IMR-90 (cell line): ENCODE data around the gene RPAP2. TPM values are rescaled to one million over a fixed set of nuclear protein-coding genes. Genes with fewer than 3 reads are reported as not detected.

Source experiments
- ATAC-seq: fragments of 200-7000 bp; cut with Tn5 transposase; 2 replicates; pipeline ENCODE4 v1.9.1; 2020; ENCODE audit warnings: low read depth, mild to moderate bottlenecking, moderate library complexity
- BruUV-seq: library from RNA; stranded (reverse); fragments of 400-500 nt; replicated peaks from 2 replicates; lab custom pipeline; 2021; lab: Mats Ljungman, UMichigan
- CTCF ChIA-PET: fragments of 300-600 bp; formaldehyde crosslinking; extraction: SDS; loops from one replicate; lab custom pipeline; 2021; ENCODE audit warnings: antibody characterized with exemption; lab: Yijun Ruan, JAX
- POLR2A ChIA-PET: fragments of 300-600 bp; sonication (Branson Sonifier 250); formaldehyde crosslinking; loops from one replicate; lab custom pipeline; 2022; ENCODE audit warnings: antibody characterized with exemption; ENCODE audit not compliant: unreplicated experiment; lab: Charles Lee
- DNase-seq: peaks from one replicate; pipeline ENCODE4 v3.0.0; 2013
- H2AFZ ChIP-seq: replicated peaks from 2 replicates; pipeline ENCODE3; 2013; ENCODE audit warnings: low read length, mild to moderate bottlenecking; ENCODE audit not compliant: poor library complexity
- H2AK5ac ChIP-seq: 2 replicates; pipeline ENCODE4 v1.6.1; 2013; ENCODE audit warnings: low read depth, low read length, inconsistent platforms
- H2AK9ac ChIP-seq: replicated peaks from 2 replicates; pipeline ENCODE3; 2013; ENCODE audit warnings: mild to moderate bottlenecking, low read depth, low read length, moderate library complexity; ENCODE audit not compliant: poor library complexity
- H2BK120ac ChIP-seq: 2 replicates; pipeline ENCODE4 v1.6.1; 2013; ENCODE audit warnings: low read depth, low read length, inconsistent platforms
- H2BK15ac ChIP-seq: 3 replicates; pipeline ENCODE4 v1.6.1; 2013; ENCODE audit warnings: low read depth, low read length, inconsistent platforms
- H2BK20ac ChIP-seq: 2 replicates; pipeline ENCODE4 v1.6.1; 2013; ENCODE audit warnings: low read depth, mild to moderate bottlenecking, inconsistent platforms, low read length, moderate library complexity
- H2BK5ac ChIP-seq: 2 replicates; pipeline ENCODE4 v1.6.1; 2013; ENCODE audit warnings: mild to moderate bottlenecking, low read depth, low read length, inconsistent platforms; ENCODE audit not compliant: poor library complexity, severe bottlenecking
- H3K14ac ChIP-seq: replicated peaks from 2 replicates; pipeline ENCODE4 v1.6.1; 2013; ENCODE audit warnings: low read depth, low read length, inconsistent platforms
- H3K18ac ChIP-seq: 2 replicates; pipeline ENCODE4 v1.6.1; 2013; ENCODE audit warnings: low read depth, low read length, control low read depth
- H3K23ac ChIP-seq: 2 replicates; pipeline ENCODE4 v1.6.1; 2013; ENCODE audit warnings: low read depth, low read length, inconsistent platforms
- H3K27ac ChIP-seq: 2 replicates; pipeline ENCODE4 v1.5.1; 2013; ENCODE audit warnings: mild to moderate bottlenecking, control low read depth, low read length; ENCODE audit not compliant: insufficient read depth
- H3K27me3 ChIP-seq: 2 replicates; pipeline ENCODE4 v1.6.1; 2013; ENCODE audit warnings: low read length; ENCODE audit not compliant: control insufficient read depth, insufficient read depth
- H3K36me3 ChIP-seq: 2 replicates; pipeline ENCODE4 v1.6.1; 2013; ENCODE audit warnings: low read length, mixed read lengths; ENCODE audit not compliant: control insufficient read depth, insufficient read depth
- H3K4ac ChIP-seq: 2 replicates; pipeline ENCODE4 v1.6.1; 2013; ENCODE audit warnings: low read depth, low read length, inconsistent platforms
- H3K4me1 ChIP-seq: 2 replicates; pipeline ENCODE4 v1.6.1; 2013; ENCODE audit warnings: low read length, mixed read lengths; ENCODE audit not compliant: control insufficient read depth, insufficient read depth
- H3K4me2 ChIP-seq: 2 replicates; pipeline ENCODE4 v1.6.1; 2013; ENCODE audit warnings: low read depth, mild to moderate bottlenecking, control low read depth, low read length, moderate library complexity
- H3K4me3 ChIP-seq: 2 replicates; pipeline ENCODE4 v1.5.1; 2013; ENCODE audit warnings: low read depth, mild to moderate bottlenecking, control low read depth, low read length, moderate library complexity; ENCODE audit not compliant: insufficient read depth
- H3K56ac ChIP-seq: 2 replicates; pipeline ENCODE4 v1.6.1; 2013; ENCODE audit warnings: low read length, inconsistent platforms; ENCODE audit not compliant: insufficient read depth; ENCODE audit errors: extremely low read depth
- H3K79me1 ChIP-seq, 2 experiments: 2 replicates each; pipeline ENCODE4 v1.6.1; 2013; ENCODE audit warnings: low read length in 2 of 2, inconsistent platforms in 1 of 2, low read depth in 1 of 2
- H3K9ac ChIP-seq: 2 replicates; pipeline ENCODE4 v1.6.1; 2013; ENCODE audit warnings: low read depth, low read length, control low read depth
- H3K9me1 ChIP-seq: 2 replicates; pipeline ENCODE4 v1.6.1; 2013; ENCODE audit warnings: low read length, inconsistent platforms; ENCODE audit not compliant: insufficient read depth
- H3K9me3 ChIP-seq: 2 replicates; pipeline ENCODE4 v1.6.1; 2013; ENCODE audit warnings: low read length; ENCODE audit not compliant: control insufficient read depth, insufficient read depth
- H4K20me1 ChIP-seq: 2 replicates; pipeline ENCODE4 v1.6.1; 2013; ENCODE audit warnings: low read length, inconsistent platforms; ENCODE audit not compliant: insufficient read depth
- H4K5ac ChIP-seq: 2 replicates; pipeline ENCODE4 v1.6.1; 2013; ENCODE audit warnings: mild to moderate bottlenecking, low read depth, low read length, control low read depth
- H4K8ac ChIP-seq, 2 experiments: 2 replicates each; pipeline ENCODE4 v1.6.1; 2013; ENCODE audit warnings: low read depth in 2 of 2, low read length in 2 of 2, control low read depth in 1 of 2, inconsistent platforms in 1 of 2
- H4K91ac ChIP-seq: 2 replicates; pipeline ENCODE4 v1.6.1; 2013; ENCODE audit warnings: low read depth, low read length, inconsistent platforms; ENCODE audit not compliant: insufficient read depth
- CHD1 ChIP-seq: IDR thresholded peaks from 2 replicates; pipeline ENCODE4 v1.6.1; 2012; ENCODE audit warnings: low read depth, low read length, improper control_type of control experiment
- CTCF ChIP-seq: conservative IDR thresholded peaks from 2 replicates; pipeline ENCODE4 v1.5.1; 2012; ENCODE audit warnings: mild to moderate bottlenecking, low read depth, low read length, improper control_type of control experiment
- ELK1 ChIP-seq: fragments of 150-350 bp; IDR thresholded peaks from 2 replicates; pipeline ENCODE4 v1.6.1; 2016; ENCODE audit warnings: low read depth, mild to moderate bottlenecking, low read length, moderate library complexity, borderline replicate concordance
- FOS ChIP-seq: fragments of 150-350 bp; IDR thresholded peaks from 2 replicates; pipeline ENCODE4 v1.6.1; 2016; ENCODE audit warnings: low read depth, low read length
- MAFK ChIP-seq: IDR thresholded peaks from 2 replicates; pipeline ENCODE4 v1.6.1; 2012; ENCODE audit warnings: low read depth, low read length, improper control_type of control experiment
- MAZ ChIP-seq: IDR thresholded peaks from 2 replicates; pipeline ENCODE4 v1.6.1; 2012; ENCODE audit warnings: low read depth, mild to moderate bottlenecking, low read length, improper control_type of control experiment, moderate library complexity, borderline replicate concordance
- MXI1 ChIP-seq: IDR thresholded peaks from 2 replicates; pipeline ENCODE4 v1.6.1; 2012; ENCODE audit warnings: low read depth, mild to moderate bottlenecking, low read length, moderate library complexity, borderline replicate concordance
- NFE2L2 ChIP-seq: fragments of 150-350 bp; IDR thresholded peaks from 2 replicates; pipeline ENCODE4 v1.6.1; 2016; ENCODE audit warnings: low read depth, mild to moderate bottlenecking, low read length
- POLR2A ChIP-seq: IDR thresholded peaks from 2 replicates; pipeline ENCODE4 v1.6.1; 2012; ENCODE audit warnings: mild to moderate bottlenecking, low read depth, low read length
- RAD21 ChIP-seq: IDR thresholded peaks from 2 replicates; pipeline ENCODE4 v1.6.1; 2012; ENCODE audit warnings: low read length, improper control_type of control experiment
- RCOR1 ChIP-seq: IDR thresholded peaks from 2 replicates; pipeline ENCODE4 v1.6.1; 2012; ENCODE audit warnings: mild to moderate bottlenecking, low read length, improper control_type of control experiment; ENCODE audit not compliant: insufficient replicate concordance
- RFX5 ChIP-seq: IDR thresholded peaks from 2 replicates; pipeline ENCODE4 v1.8.0; 2012; ENCODE audit warnings: low read depth, mild to moderate bottlenecking, low read length, moderate library complexity
- SMC3 ChIP-seq: fragments of 150-350 bp; IDR thresholded peaks from 2 replicates; pipeline ENCODE4 v1.6.1; 2016; ENCODE audit warnings: low read depth, mild to moderate bottlenecking, antibody characterized with exemption, low read length, moderate library complexity
- WGBS, 2 experiments: methylation state at CpG; one replicate each; pipeline versions ENCODE4 v1.1.5 to v1.1.7; 2013; ENCODE audit warnings: missing lambda C conversion rate in 2 of 2; ENCODE audit not compliant: insufficient read length in 1 of 2; ENCODE audit errors: extremely low coverage in 2 of 2; 5-methylcytosine and 5-hydroxymethylcytosine counted together
- dilution Hi-C: fragments of 300-500 bp; cut with HindIII; formaldehyde crosslinking; loops from one replicate; pipeline ENCODE4 v1.14.3; 2018; ENCODE audit warnings: low sequenced_read_pairs; ENCODE audit not compliant: unreplicated experiment
- in situ Hi-C: fragments of 300-500 bp; cut with MboI; formaldehyde crosslinking; loops from 3 replicates; pipeline ENCODE4 v1.14.3; 2019; ENCODE audit warnings: low sequenced_read_pairs, inconsistent platforms, mixed read lengths
- intact Hi-C: fragments of 100-400 bp; cut with micrococcal nuclease; formaldehyde crosslinking; loops from 2 replicates; pipeline ENCODE4 v1.10.0; 2022
- polyA plus RNA-seq, 3 experiments: library from polyadenylated mRNA; depleted of rRNA; stranded (reverse); fragments of >200 nt; gene quantifications; 2 replicates each; pipeline ENCODE4 v1.2.3, GENCODE V29; 2012; ENCODE audit warnings: low replicate concordance in 1 of 3
- total RNA-seq: library from RNA; depleted of rRNA; stranded (reverse); fragments of >200 nt; gene quantifications from 2 replicates; pipeline ENCODE4 v1.2.3, GENCODE V29; 2012
- TF ChIP-seq, protein P1 (sequence below): fragments of 150-350 bp; IDR thresholded peaks from 2 replicates; pipeline ENCODE4 v1.6.1; 2017; ENCODE audit warnings: mild to moderate bottlenecking, antibody characterized with exemption, low read length, low read depth

The RPAP2 gene
- total and polyA plus RNA-seq, 2 of the 4 experiments (the other 2 are of a cell fraction) = 7.1 to 13.6 TPM

GRCh38 chr1:92411511-92411910 lies 112.7 kb downstream of the RPAP2 start:
- no TSS peak for BruUV-seq
- Histone ChIP-seq H3K36me3 (no peaks in the 10 kb centered on the region), H3K9me1 (peaks cover 3% of the 10 kb centered on the region; the same call in 1 of the 2 replicates), H3K9ac (no peak overlapping the region), H3K9me3 (no peaks in the 10 kb centered on the region), H3K56ac (no peak overlapping the region), H2AFZ (no peak overlapping the region), H2BK15ac (no peak overlapping the region), H3K14ac (no peak overlapping the region), H3K4ac (no peak overlapping the region), H3K23ac (no peak overlapping the region), H2BK20ac (no peak overlapping the region), H3K27me3 (0 out of 2 replicates have a peak, but pooled peaks cover 2% of the 10 kb centered on the region), H4K91ac (no peak overlapping the region), H2AK5ac (no peak overlapping the region), H2BK5ac (no peak overlapping the region), H3K79me1 (no peaks in the 10 kb centered on the region), H3K4me1 (no peaks in the 10 kb centered on the region), H3K4me2 (no peak overlapping the region), H3K18ac (no peak overlapping the region), H4K8ac (no peak overlapping the region), H4K5ac (no peak overlapping the region), H3K27ac (no peak overlapping the region), H3K4me3 (no peak overlapping the region), H2AK9ac (no peak overlapping the region), H2BK120ac (no peak overlapping the region), H4K20me1 (no peaks in the 10 kb centered on the region)
- peak; percentile 98 for ATAC-seq
- POLR2A ChIA-PET = no interaction called here
- intact Hi-C loops (no loop called here), dilution Hi-C loops (no loop called here), in situ Hi-C loops (no loop called here)
- DNase-seq = peak; percentile 78
- no CpG with 5 or more reads among the region's 1 CpG for WGBS, 2 experiments
- CTCF ChIA-PET = no interaction called here
- TF ChIP-seq MAFK = no peak
- no peak for TF ChIP-seq RAD21
- TF ChIP-seq RFX5 = no peak
- no peak for TF ChIP-seq RCOR1
- no peak for TF ChIP-seq NFE2L2
- no peak for TF ChIP-seq MAZ
- no peak; the same call in 1 of the 2 replicates for TF ChIP-seq FOS
- TF ChIP-seq ELK1 = no peak
- TF ChIP-seq, protein P1, sequence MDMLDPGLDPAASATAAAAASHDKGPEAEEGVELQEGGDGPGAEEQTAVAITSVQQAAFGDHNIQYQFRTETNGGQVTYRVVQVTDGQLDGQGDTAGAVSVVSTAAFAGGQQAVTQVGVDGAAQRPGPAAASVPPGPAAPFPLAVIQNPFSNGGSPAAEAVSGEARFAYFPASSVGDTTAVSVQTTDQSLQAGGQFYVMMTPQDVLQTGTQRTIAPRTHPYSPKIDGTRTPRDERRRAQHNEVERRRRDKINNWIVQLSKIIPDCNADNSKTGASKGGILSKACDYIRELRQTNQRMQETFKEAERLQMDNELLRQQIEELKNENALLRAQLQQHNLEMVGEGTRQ = no peak
- no peak for TF ChIP-seq SMC3
- TF ChIP-seq CTCF = no peak
- TF ChIP-seq CHD1 = no peak
- no peak for TF ChIP-seq MXI1
- no peak for TF ChIP-seq POLR2A
